MCF 10A (cell line): ENCODE data around the gene SLC49A4. TPM values are rescaled to one million over a fixed set of nuclear protein-coding genes. Genes with fewer than 3 reads are reported as not detected.

Experiments
- BruUV-seq: library from RNA; stranded (reverse); fragments of 400-500 nt; replicated peaks from 2 replicates; lab custom pipeline; 2021; lab: Mats Ljungman, UMichigan
- CTCF ChIA-PET: fragments of 300-600 bp; sonication (Branson Sonifier 250); formaldehyde crosslinking; extraction: SDS; loops from one replicate; lab custom pipeline; 2021; ENCODE audit warnings: antibody characterized with exemption, inconsistent platforms; lab: Yijun Ruan, JAX
- POLR2A ChIA-PET: fragments of 300-600, 350-650 bp; sonication (Branson Sonifier 250); formaldehyde crosslinking; extraction: SDS; loops from one replicate; lab custom pipeline; 2020; ENCODE audit warnings: antibody characterized with exemption, inconsistent platforms; lab: Yijun Ruan, JAX
- DNase-seq: peaks from one replicate; pipeline ENCODE4 v3.0.0-alpha.2; 2018; ENCODE audit not compliant: unreplicated experiment
- H3K27ac Mint-ChIP-seq: one replicate; pipeline ENCODE4 v1.8.0; 2022; ENCODE audit warnings: mild to moderate bottlenecking, low read depth, mixed read lengths; ENCODE audit not compliant: unreplicated experiment
- H3K27me3 Mint-ChIP-seq: one replicate; pipeline ENCODE4 v1.8.0; 2022; ENCODE audit warnings: mixed read lengths; ENCODE audit not compliant: insufficient read depth, unreplicated experiment
- H3K36me3 Mint-ChIP-seq: one replicate; pipeline ENCODE4 v1.8.0; 2022; ENCODE audit warnings: mild to moderate bottlenecking, moderate library complexity, mixed read lengths; ENCODE audit not compliant: insufficient read depth, unreplicated experiment
- H3K4me1 Mint-ChIP-seq: one replicate; pipeline ENCODE4 v1.8.0; 2022; ENCODE audit warnings: mixed read lengths; ENCODE audit not compliant: insufficient read depth, unreplicated experiment
- H3K4me3 Mint-ChIP-seq: one replicate; pipeline ENCODE4 v1.8.0; 2022; ENCODE audit warnings: mild to moderate bottlenecking, moderate library complexity, mixed read lengths; ENCODE audit not compliant: unreplicated experiment
- H3K9me3 Mint-ChIP-seq: one replicate; pipeline ENCODE4 v1.8.0; 2022; ENCODE audit warnings: mixed read lengths; ENCODE audit not compliant: unreplicated experiment
- CTCF ChIP-seq: fragments of 200-600 bp; IDR thresholded peaks from one replicate; pipeline ENCODE4 v1.8.0; 2022; ENCODE audit warnings: antibody characterized with exemption, mild to moderate bottlenecking; ENCODE audit not compliant: unreplicated experiment
- intact Hi-C: fragments of 100-400 bp; cut with micrococcal nuclease; formaldehyde crosslinking; loops from 2 replicates; pipeline ENCODE4 v1.14.1; 2022
- total RNA-seq: library from RNA; stranded (reverse); gene quantifications from 2 replicates; pipeline ENCODE4 v1.2.3, GENCODE V29; 2022

SLC49A4 gene
- total RNA-seq, 1 experiment from 2014 or later, result 11.4 TPM

GRCh38 chr3:122907471-122907870, 112.6 kb downstream of the SLC49A4 start:
- Mint-ChIP-seq H3K9me3 (peaks cover 16% of the 10 kb centered on the region), H3K27ac (no peak overlapping the region), H3K36me3 (no peaks in the 10 kb centered on the region), H3K4me3 (no peak overlapping the region), H3K27me3 (peaks cover 19% of the 10 kb centered on the region), H3K4me1 (no peaks in the 10 kb centered on the region)
- ChIA-PET CTCF (no interaction called here), POLR2A (interaction anchor here (0.7 to 1.5 kb wide), 2 partner anchors 9 to 215 kb away, joined by 3 read pairs; no protein-coding TSS in a partner anchor)
- intact Hi-C loops, result no loop called here
- BruUV-seq, result no TSS peak
- no peak for DNase-seq
- TF ChIP-seq CTCF, result no peak

GRCh38 chr3:122908251-122908650, 113.4 kb downstream of the SLC49A4 start:
- Mint-ChIP-seq H3K27me3 (peaks cover 19% of the 10 kb centered on the region), H3K36me3 (no peaks in the 10 kb centered on the region), H3K9me3 (peaks cover 16% of the 10 kb centered on the region), H3K27ac (no peak overlapping the region), H3K4me3 (no peak overlapping the region), H3K4me1 (no peaks in the 10 kb centered on the region)
- DNase-seq, result no peak
- ChIA-PET POLR2A (interaction anchor here (0.6 kb wide), 1 partner anchor 142 kb away, joined by 3 read pairs; no protein-coding TSS in a partner anchor), CTCF (interaction anchor here (0.6 to 0.7 kb wide), 2 partner anchors 25 to 28 kb away, joined by 3 read pairs; no protein-coding TSS in a partner anchor)
- intact Hi-C loops, result no loop called here
- no peak for TF ChIP-seq CTCF
- no TSS peak for BruUV-seq

- Mint-ChIP-seq H3K36me3 (no peaks in the 10 kb centered on the region), H3K4me3 (no peak overlapping the region), H3K4me1 (no peaks in the 10 kb centered on the region), H3K27me3 (peaks cover 14% of the 10 kb centered on the region), H3K9me3 (no peaks in the 10 kb centered on the region), H3K27ac (no peak overlapping the region)
- no peak for DNase-seq
- intact Hi-C loops, result no loop called here
- BruUV-seq, result no TSS peak
- ChIA-PET POLR2A (no interaction called here), CTCF (interaction anchor here (0.6 to 1.1 kb wide), 3 partner anchors 8 to 116 kb away, joined by 3 to 4 read pairs (median 3); no protein-coding TSS in a partner anchor)
- no peak for TF ChIP-seq CTCF
Measured at GRCh38 chr3:122911901-122912300, 117.0 kb downstream of the SLC49A4 start.

GRCh38 chr3:122912772-122913538, 118.1 kb downstream of the SLC49A4 start:
- POLR2A ChIA-PET, result no interaction called here
- Mint-ChIP-seq H3K36me3 (no peaks in the 10 kb centered on the region), H3K27ac (no peak overlapping the region), H3K4me1 (no peaks in the 10 kb centered on the region), H3K27me3 (peaks cover 12% of the 10 kb centered on the region), H3K4me3 (no peak overlapping the region), H3K9me3 (no peaks in the 10 kb centered on the region)
- TF ChIP-seq CTCF, result no peak
- CTCF ChIA-PET, result no interaction called here
- intact Hi-C loops, result no loop called here
- BruUV-seq, result no TSS peak
- DNase-seq, result no peak
